Lower lobe of right lung (tissue), 2 donors: ENCODE measurements around the gene TRPM6. TPM values are rescaled to one million over a fixed set of nuclear protein-coding genes. Genes with fewer than 3 reads are reported as not detected.

ENCODE experiments used
- ATAC-seq, 2 donors: fragments of 200-7000 bp; cut with Tn5 transposase; one replicate each; pipeline ENCODE4 v1.9.1; 2020 to 2022; ENCODE audit warnings: mild to moderate bottlenecking in 2 of 2, moderate library complexity in 2 of 2
- DNase-seq: peaks from one replicate; pipeline ENCODE4 v3.0.0-alpha.2; 2020
- H3K27ac ChIP-seq: fragments of 200-600 bp; one replicate; pipeline ENCODE4 v1.8.0; 2022
- H3K27me3 ChIP-seq: fragments of 200-600 bp; one replicate; pipeline ENCODE4 v1.8.0; 2022; ENCODE audit warnings: low read depth
- H3K36me3 ChIP-seq: fragments of 200-600 bp; one replicate; pipeline ENCODE4 v1.8.0; 2022; ENCODE audit warnings: mild to moderate bottlenecking
- H3K4me1 ChIP-seq: fragments of 200-600 bp; one replicate; pipeline ENCODE4 v1.8.0; 2022
- H3K4me3 ChIP-seq: fragments of 200-600 bp; one replicate; pipeline ENCODE4 v1.8.0; 2022; ENCODE audit warnings: mild to moderate bottlenecking
- H3K9me3 ChIP-seq: fragments of 200-600 bp; one replicate; pipeline ENCODE4 v1.8.0; 2022
- CTCF ChIP-seq: fragments of 200-600 bp; IDR thresholded peaks from one replicate; pipeline ENCODE4 v1.8.0; 2022; ENCODE audit warnings: antibody characterized with exemption, mild to moderate bottlenecking
- intact Hi-C: fragments of 100-400 bp; cut with DNase I; formaldehyde crosslinking; loops from one replicate; pipeline ENCODE4 v1.11.0; 2022
- total RNA-seq: library from RNA; stranded (reverse); fragmentation: NEBNext Ultra II Directional; extraction: Animal tissue kit (Norgen Biotek cat#: 25700); gene quantifications from one replicate; pipeline ENCODE4 v1.2.1, GENCODE V29; 2021
- donor health status: DM: no; HTN: yes; CAD: no; lungs with severe emphysema.

TRPM6 gene
- total RNA-seq, 1 donor from 2014 or later, result 0.44 TPM

- TF ChIP-seq CTCF, result no peak
- no peak for ATAC-seq
- H3K27ac ChIP-seq, result no peak overlapping the region
- peaks cover 6% of the 10 kb centered on the region for H3K9me3 ChIP-seq
- no peaks in the 10 kb centered on the region for H3K27me3 ChIP-seq
- H3K36me3 ChIP-seq, result no peaks in the 10 kb centered on the region
- intact Hi-C loops, result no loop called here
- no peak overlapping the region for H3K4me3 ChIP-seq
- no peaks in the 10 kb centered on the region for H3K4me1 ChIP-seq
- no peak for DNase-seq
Observed at GRCh38 chr9:74875656-74876055, 12.1 kb downstream of the TRPM6 start.

DNA sequence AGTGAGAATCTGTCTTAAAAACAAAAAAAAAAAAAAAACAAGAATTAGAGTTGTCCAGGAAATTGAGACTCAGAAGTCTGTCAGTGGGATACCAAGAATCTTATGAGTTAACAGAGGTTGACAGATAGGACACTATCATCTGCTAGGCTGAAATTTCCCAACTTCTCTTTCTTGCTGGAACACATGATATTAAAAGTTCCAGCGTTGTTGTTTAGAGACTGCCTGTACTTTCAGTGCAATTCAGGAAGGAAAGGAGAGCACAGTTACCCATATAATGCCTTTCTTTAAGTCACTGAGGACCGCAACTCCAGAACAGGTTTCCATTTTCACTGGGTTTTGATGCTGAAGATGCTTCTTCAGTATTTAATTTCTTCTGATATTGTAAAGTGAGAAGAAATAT is 13.5 kb downstream of the TRPM6 start:
- Histone ChIP-seq H3K4me1 (no peaks in the 10 kb centered on the region), H3K27ac (no peak overlapping the region), H3K9me3 (no peaks in the 10 kb centered on the region), H3K36me3 (no peaks in the 10 kb centered on the region), H3K27me3 (no peaks in the 10 kb centered on the region), H3K4me3 (no peak overlapping the region)
- TF ChIP-seq CTCF, result no peak
- intact Hi-C loops, result no loop called here
- ATAC-seq, result no peak
- no peak for DNase-seq

DNA sequence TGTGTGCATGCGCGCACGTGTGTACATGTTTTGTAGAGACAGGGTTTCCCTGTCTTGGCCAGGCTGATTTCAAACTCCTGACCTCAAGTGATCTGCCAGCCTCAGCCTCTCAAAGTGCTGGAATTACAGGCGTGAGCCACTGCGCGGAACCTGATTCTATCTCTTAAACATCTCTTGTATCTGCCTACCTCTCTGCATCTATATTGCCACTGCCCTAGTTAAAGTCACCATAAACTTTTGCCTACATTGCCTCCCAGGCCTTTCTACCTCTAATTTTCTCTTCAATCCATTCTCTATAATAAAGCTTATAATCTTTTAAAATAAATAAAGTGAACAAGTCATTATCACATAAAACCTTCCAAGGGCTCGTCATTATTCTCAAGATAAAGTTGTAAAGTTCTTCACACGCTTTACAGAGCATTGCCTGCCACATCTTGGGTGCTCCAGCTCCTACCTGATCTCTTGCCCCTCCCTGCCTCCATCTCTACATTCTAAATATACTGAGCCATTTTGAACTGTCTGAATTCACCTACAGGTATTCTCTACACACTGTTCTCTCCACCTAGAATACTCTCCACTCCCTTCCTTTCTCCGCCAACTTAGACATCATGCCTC is 15.0 kb downstream of the TRPM6 start:
- intact Hi-C loops, result no loop called here

DNA sequence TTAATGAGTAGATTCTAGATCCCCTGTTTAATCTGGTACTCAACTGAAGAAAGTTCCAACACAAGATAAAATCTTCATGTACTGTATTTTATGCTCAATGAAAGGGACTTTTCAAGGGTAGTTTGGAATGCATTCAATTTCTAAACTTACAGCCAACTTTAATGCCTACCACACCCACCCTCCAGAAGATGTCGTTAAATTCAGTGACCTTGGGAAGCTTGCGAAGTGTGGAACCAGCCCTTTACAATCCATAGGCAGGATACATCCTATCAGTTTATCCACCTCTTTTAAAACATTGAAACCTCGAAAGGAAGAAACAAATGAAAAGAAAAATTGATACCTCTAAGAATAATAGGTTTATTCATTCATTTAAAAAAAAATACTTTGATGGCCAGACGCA is 20.2 kb downstream of the TRPM6 start:
- no peak overlapping the region for H3K4me3 ChIP-seq
- no peak for TF ChIP-seq CTCF
- no peaks in the 10 kb centered on the region for H3K27me3 ChIP-seq
- H3K9me3 ChIP-seq, result no peaks in the 10 kb centered on the region
- DNase-seq (no peak), ATAC-seq (no peak)
- H3K36me3 ChIP-seq, result no peaks in the 10 kb centered on the region
- no peaks in the 10 kb centered on the region for H3K4me1 ChIP-seq
- intact Hi-C loops, result no loop called here
- H3K27ac ChIP-seq, result no peak overlapping the region

More for the DNA sequence above, 15.0 kb downstream of the TRPM6 start:
- Histone ChIP-seq H3K36me3 (no peaks in the 10 kb centered on the region), H3K27me3 (no peaks in the 10 kb centered on the region), H3K9me3 (no peaks in the 10 kb centered on the region), H3K4me1 (no peaks in the 10 kb centered on the region), H3K4me3 (no peak overlapping the region), H3K27ac (no peak overlapping the region)
- no peak for TF ChIP-seq CTCF
- DNase-seq (no peak), ATAC-seq (no peak)

DNA sequence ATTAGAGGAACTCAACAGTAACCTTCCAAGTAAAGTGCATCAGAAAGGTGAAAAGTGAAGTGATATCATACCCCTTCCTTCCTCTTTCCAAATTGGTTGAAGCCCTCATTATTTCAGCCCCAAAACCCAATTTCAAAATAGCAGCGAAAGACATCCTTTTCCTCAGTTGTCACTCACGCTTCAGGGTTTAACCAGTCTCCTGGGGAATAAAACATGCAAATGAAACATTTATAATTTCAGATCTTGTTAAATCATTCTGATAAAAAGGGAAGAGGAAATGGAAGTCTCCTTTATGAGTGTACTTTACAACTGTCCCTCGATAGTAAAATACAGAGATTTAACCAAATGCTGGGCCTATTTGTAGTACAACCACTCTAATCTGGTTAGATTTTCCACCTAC is 22.5 kb downstream of the TRPM6 start:
- H3K27ac ChIP-seq, result no peak overlapping the region
- H3K4me3 ChIP-seq, result no peak overlapping the region
- intact Hi-C loops, result no loop called here
- DNase-seq (no peak), ATAC-seq (no peak)
- H3K27me3 ChIP-seq, result no peaks in the 10 kb centered on the region
- no peaks in the 10 kb centered on the region for H3K9me3 ChIP-seq
- H3K36me3 ChIP-seq, result no peaks in the 10 kb centered on the region
- no peak for TF ChIP-seq CTCF
- H3K4me1 ChIP-seq, result no peaks in the 10 kb centered on the region
